Gastroesophageal sphincter (tissue), 3 donors: ENCODE measurements around the gene PTBP1.

ENCODE experiments used
- CTCF ChIP-seq, 4 experiments: fragments of 200-600 bp in 2 of 4; fragments of 450-650 bp in 2 of 4; sonication (generic) in 1 of 4; IDR thresholded peaks; one replicate each; pipeline ENCODE4 v1.5.1; 2017 to 2019; ENCODE audit warnings: antibody characterized with exemption in 4 of 4, mild to moderate bottlenecking in 2 of 4, moderate library complexity in 2 of 4
- EP300 ChIP-seq: sonication (generic); formaldehyde crosslinking; IDR thresholded peaks from one replicate; pipeline ENCODE4 v1.6.1; 2017; ENCODE audit warnings: antibody characterized with exemption, mild to moderate bottlenecking
- POLR2A ChIP-seq, 2 donors: fragments of 450-650 bp; IDR thresholded peaks; one replicate each; pipeline ENCODE4 v1.6.1; 2017; ENCODE audit warnings: antibody characterized with exemption in 2 of 2, mild to moderate bottlenecking in 2 of 2, moderate library complexity in 1 of 2

DNA sequence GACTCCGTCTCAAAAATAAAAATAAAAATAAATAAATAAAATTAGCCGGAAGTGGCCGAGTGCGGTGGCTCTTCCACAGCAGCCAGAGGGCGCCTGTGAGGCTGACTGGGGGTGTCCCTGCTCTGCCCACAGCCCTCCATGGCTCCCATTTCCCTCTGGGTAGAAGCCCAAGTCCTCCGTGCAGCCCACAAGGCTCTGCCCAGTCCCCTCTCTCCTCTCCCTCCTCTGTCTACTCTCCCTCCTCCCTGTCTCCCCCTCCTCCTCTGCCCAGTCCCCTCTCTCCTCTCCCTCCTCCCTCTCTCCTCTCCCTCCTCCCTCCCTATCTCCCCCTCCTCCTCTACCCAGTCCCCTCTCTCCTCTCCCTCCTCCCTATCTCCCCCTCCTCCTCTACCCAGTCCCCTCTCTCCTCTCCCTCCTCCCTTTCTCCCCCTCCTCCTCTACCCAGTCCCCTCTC is 25.9 kb upstream of the PTBP1 start:
- TF ChIP-seq EP300: no peak
- peak in 2 of 4 experiments; percentile 42 to 59 for TF ChIP-seq CTCF (IDR thresholded peaks at IDR 0.05)
- no peak for TF ChIP-seq POLR2A (IDR thresholded peaks at IDR 0.05)
